Stimulated activated CD8-positive, alpha-beta memory T cell treated with anti-CD3 and anti-CD28 coated beads, Interleukin-7, amount 100 ng/mL, for 24 hours (primary cell): ENCODE data around the gene RAB38.

Source experiments
- DNase-seq: peaks from one replicate; pipeline ENCODE4 v3.0.0-alpha.2; 2020; ENCODE audit warnings: low read depth

The RAB38 gene

DNA sequence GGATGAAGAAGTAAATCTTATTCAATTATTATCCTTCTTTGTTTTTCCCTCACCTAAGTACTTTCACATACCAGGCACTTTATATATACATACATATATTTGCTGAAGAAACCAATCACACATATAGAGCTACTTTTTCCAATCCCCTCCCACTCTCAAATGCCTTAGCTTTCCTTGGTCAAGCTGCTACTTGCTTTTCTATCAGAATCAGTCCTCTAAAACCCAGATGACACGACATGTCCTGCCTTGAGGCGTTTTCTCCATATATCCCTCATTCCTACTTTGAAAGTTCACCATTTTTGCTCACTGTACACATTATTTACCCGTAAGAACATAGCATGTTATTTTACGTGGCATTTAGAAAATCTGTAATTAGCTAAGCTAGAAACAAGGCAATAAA is 5.4 kb downstream of the RAB38 start:
- DNase-seq = no peak

- no peak for DNase-seq
Observed at GRCh38 chr11:88169471-88169870, 5.8 kb downstream of the RAB38 start.

GRCh38 chr11:88167853-88168252 is 7.4 kb downstream of the RAB38 start:
- no peak for DNase-seq

GRCh38 chr11:88164806-88165585 is 10.2 kb downstream of the RAB38 start:
- no peak for DNase-seq

DNA sequence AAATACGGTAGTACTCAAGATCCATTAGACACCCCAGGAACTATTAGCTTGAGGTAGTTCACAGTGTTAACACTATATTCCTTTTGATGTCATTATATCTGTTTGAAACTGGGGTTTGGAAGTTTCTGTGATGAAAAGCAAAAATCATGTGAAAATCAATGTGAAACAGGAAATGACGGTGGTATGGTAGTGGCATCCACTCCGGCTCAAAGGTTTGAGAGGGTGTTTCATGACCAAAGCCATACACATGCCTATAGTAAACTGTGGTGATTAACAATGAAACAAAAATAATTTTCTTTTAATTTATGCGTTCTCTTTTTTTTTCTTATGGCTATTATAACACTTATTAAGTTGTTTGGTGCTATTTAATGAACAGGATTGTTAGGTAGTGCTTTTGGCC is 10.9 kb downstream of the RAB38 start:
- no peak for DNase-seq

- no peak for DNase-seq
Observed at GRCh38 chr11:88158081-88158480, 17.2 kb downstream of the RAB38 start.

DNA sequence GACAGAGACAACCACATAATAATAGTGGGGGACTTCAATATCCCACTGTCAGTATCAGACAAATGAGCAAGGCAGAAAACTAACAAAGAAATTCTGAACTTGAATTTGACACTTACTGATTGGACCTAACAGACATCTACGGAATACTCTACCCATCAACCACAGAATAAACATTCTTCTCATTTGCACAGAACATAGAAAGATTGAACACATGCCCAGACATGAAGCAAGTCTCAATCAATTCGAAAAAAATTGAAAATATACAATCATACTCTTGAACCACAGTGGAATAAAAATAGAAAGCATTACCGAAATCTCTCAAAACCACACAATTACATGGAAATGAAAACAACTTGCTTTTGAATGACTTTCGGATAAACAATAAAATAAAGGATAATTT is 17.9 kb downstream of the RAB38 start:
- no peak for DNase-seq

- no peak for DNase-seq
Observed at GRCh38 chr11:88152381-88152780, 22.9 kb downstream of the RAB38 start.

DNA sequence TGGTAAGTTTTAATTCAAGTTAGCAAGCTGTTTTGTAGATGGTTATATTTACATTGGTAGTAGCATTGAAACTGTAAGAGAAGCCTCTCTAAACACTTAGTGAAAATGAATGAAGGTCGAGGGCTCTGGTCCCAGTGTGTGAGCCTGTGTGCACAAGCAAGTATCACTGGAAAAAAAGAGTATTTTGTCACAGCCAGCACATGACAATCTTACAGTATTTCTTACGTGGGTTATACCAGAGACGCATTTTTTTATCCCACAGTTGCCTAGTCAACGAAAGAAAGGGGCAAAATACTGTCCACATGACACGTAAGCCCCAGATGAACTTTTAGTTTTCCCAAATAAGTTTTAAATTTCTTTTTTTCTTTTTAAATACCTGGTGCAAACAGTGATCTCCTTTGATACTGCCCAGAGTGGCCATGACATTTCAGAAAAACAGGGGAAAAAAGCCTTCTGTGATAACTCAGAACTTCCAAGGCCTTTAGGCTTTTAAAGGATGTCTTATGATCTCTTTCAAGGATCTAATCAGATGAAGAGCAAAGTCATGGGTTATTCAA is 23.5 kb downstream of the RAB38 start:
- DNase-seq = no peak

- DNase-seq = no peak
Observed at GRCh38 chr11:88146106-88146505, 29.1 kb downstream of the RAB38 start.

DNA sequence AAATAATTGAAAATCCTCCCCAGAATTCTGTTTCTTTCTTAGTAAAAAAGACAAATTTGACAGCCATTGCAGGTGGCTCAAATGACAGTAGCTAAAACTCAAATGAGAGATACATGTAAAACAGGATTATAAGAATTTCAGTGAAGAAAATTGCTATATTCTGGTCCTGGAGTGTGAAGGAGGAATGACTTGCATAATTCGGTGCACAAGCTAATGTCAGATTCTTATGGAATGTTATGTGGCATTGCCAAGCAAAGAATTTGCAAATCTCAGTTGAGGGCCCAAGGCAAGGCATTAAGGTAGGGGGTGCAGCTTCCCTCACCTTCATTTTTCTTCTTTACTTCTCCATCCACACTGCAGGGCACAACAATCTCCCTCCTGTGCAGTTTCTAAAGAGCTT is 35.4 kb downstream of the RAB38 start:
- no peak for DNase-seq

- DNase-seq = no peak
Observed at GRCh38 chr11:88131764-88132470, 43.3 kb downstream of the RAB38 start.

DNA sequence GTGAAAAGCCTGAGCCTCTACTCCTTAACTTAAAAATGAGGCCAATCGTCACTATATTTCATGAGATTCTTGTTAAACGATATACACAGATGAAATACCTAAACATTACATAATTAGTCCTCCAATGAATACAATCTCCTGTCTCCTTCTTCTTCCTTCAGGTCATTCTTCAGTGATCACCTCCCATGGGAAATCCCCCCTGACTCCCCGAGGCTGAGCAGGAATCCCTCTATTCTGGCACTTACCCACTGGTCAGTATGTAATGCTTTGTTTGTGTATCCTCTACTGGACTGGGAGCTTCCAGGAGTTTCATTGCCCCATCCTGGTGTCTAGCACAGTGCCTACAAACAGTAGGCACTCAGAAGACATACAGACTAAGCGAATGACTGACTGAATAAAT is 52.3 kb downstream of the RAB38 start:
- DNase-seq = no peak

- no peak for DNase-seq
Observed at GRCh38 chr11:88119561-88119960, 55.7 kb downstream of the RAB38 start.

GRCh38 chr11:88117281-88117858 is 57.9 kb downstream of the RAB38 start:
- no peak for DNase-seq

- DNase-seq = no peak
Observed at GRCh38 chr11:88115828-88116755, 59.2 kb downstream of the RAB38 start.

DNA sequence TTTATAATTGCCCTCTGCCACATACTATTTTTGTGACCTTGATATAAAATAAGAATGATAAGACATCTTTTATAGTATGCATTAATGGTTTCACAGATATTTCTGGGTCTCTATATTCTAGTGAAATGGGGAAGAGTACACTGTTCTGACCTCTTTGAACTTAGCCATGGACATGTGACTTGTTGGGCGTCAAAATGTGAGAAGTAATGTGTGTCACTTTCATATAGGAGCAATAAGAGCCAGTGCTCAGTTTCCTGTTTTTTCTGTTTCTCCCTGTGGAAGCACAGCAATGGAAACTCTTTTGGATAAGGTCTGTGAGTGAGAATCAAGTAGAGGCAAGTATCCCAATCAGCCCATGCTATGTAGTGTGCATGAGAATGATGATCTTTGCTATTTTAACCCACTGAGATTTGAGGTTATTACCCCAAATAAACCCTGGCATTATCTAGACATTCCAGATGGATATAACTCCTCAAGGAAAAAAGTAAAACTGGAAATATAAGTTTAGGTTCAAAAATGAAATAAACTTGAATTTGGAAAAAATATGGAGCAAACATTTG is 60.7 kb downstream of the RAB38 start:
- DNase-seq = no peak

DNA sequence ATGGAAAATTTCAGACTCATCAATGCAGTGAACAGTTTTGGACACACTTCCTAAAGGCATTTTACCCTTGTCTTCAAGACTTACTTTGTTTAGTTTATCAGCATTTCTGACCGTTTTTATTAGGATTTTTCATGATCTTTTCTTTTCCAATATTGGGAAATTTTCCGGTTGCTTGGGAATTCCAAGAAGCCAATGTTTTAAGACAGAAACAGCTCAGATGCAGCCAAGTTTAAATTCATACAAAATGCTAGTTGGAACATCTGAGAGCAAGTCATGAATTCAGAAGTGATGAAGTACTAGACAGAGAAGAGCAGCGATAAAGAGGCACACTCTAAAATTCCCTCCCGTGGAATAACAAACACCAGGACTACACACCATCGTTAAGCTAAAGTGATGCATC is 68.6 kb downstream of the RAB38 start:
- no peak for DNase-seq

DNA sequence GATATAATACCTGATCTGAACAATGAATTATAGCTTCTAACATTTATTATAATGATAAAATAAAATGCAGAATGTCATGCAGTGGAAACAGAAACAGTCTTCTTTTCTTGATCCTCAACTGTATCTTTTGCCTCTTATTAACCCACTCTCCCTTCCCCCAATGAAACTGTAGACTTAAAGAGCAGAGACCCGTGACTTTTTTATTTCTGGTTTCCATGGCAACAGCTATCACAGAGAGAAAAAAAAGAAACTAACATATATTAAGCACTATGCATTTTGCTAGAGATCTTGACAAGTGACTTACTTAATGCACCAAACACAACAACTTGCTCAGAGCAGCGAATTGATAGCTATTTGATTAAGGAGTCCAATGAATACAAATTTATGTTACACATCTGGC is 69.3 kb downstream of the RAB38 start:
- no peak for DNase-seq

DNA sequence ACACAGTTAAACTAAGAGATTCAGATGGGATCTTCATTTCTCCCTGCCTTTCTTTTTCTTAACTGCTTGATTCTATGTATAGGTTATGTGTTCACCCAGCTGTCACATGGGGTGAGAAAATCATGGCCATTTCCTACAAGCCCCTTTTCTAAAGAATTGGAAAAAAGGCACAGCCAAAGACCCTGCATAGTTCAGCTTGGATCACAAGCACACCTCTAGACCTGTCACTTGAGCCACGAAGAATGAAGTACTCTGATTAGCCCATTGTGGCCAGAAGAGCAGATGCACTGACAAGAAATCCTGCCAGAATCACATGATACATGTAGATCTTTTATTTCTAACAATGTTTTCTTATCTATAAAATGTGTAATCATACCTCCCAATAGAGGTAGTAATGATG is 69.7 kb downstream of the RAB38 start:
- no peak for DNase-seq

GRCh38 chr11:88104408-88104807 is 70.8 kb downstream of the RAB38 start:
- no peak for DNase-seq
